Trophoblast cell (in vitro differentiated cells and primary cell): ENCODE measurements around the gene BTG4.

ENCODE experiments used
- DNase-seq, 2 donors: peaks; one replicate each; pipeline ENCODE4 v3.0.0-alpha.2; 2016
- H2AFZ ChIP-seq: 2 replicates; pipeline ENCODE4 v1.6.1; 2013; ENCODE audit warnings: low read length, moderate library complexity, mild to moderate bottlenecking; ENCODE audit not compliant: insufficient read depth, poor library complexity
- H2AK5ac ChIP-seq: 2 replicates; pipeline ENCODE4 v1.6.1; 2013; ENCODE audit warnings: mild to moderate bottlenecking, low read length
- H2BK120ac ChIP-seq: 2 replicates; pipeline ENCODE4 v1.6.1; 2013; ENCODE audit warnings: low read length, mild to moderate bottlenecking, moderate library complexity; ENCODE audit not compliant: insufficient read depth, poor library complexity
- H2BK12ac ChIP-seq: 2 replicates; pipeline ENCODE4 v1.6.1; 2013; ENCODE audit warnings: mild to moderate bottlenecking, low read length, moderate library complexity
- H2BK5ac ChIP-seq: 2 replicates; pipeline ENCODE4 v1.6.1; 2013; ENCODE audit warnings: low read length, low read depth, moderate library complexity, mild to moderate bottlenecking; ENCODE audit not compliant: poor library complexity
- H3K14ac ChIP-seq: 2 replicates; pipeline ENCODE4 v1.6.1; 2013; ENCODE audit warnings: mild to moderate bottlenecking, low read length
- H3K18ac ChIP-seq: 2 replicates; pipeline ENCODE4 v1.6.1; 2013; ENCODE audit warnings: mild to moderate bottlenecking, low read length
- H3K23ac ChIP-seq: 2 replicates; pipeline ENCODE4 v1.6.1; 2013; ENCODE audit warnings: low read length
- H3K27ac ChIP-seq: 2 replicates; pipeline ENCODE4 v1.5.1; 2013; ENCODE audit warnings: low read depth, mild to moderate bottlenecking, inconsistent platforms, low read length, moderate library complexity
- H3K27me3 ChIP-seq: 2 replicates; pipeline ENCODE4 v1.6.1; 2013; ENCODE audit warnings: inconsistent platforms, mild to moderate bottlenecking, low read length, moderate library complexity; ENCODE audit not compliant: insufficient read depth
- H3K36me3 ChIP-seq, 2 experiments: 1 replicate in 1 of 2; 2 replicates in 1 of 2; pipeline ENCODE4 v1.6.1; 2013; ENCODE audit warnings: low read length in 2 of 2, mild to moderate bottlenecking in 2 of 2, moderate library complexity in 1 of 2; ENCODE audit not compliant: insufficient read depth in 2 of 2, control insufficient read depth in 1 of 2
- H3K4ac ChIP-seq: 2 replicates; pipeline ENCODE4 v1.6.1; 2013; ENCODE audit warnings: low read depth, mild to moderate bottlenecking, low read length, moderate library complexity
- H3K4me1 ChIP-seq, 2 experiments: 1 replicate in 1 of 2; 2 replicates in 1 of 2; pipeline ENCODE4 v1.6.1; 2013; ENCODE audit warnings: low read length in 2 of 2, mild to moderate bottlenecking in 2 of 2, moderate library complexity in 1 of 2; ENCODE audit not compliant: insufficient read depth in 2 of 2, control insufficient read depth in 1 of 2
- H3K4me2 ChIP-seq: 2 replicates; pipeline ENCODE4 v1.6.1; 2013; ENCODE audit warnings: inconsistent platforms, mild to moderate bottlenecking, low read length, moderate library complexity
- H3K4me3 ChIP-seq: 2 replicates; pipeline ENCODE4 v1.5.1; 2013; ENCODE audit warnings: mild to moderate bottlenecking, low read depth, low read length, inconsistent platforms
- H3K79me1 ChIP-seq: one replicate; pipeline ENCODE4 v1.6.1; 2013; ENCODE audit warnings: low read length
- H3K79me2 ChIP-seq: 2 replicates; pipeline ENCODE4 v1.6.1; 2013; ENCODE audit warnings: low read length, mild to moderate bottlenecking; ENCODE audit not compliant: control insufficient read depth, insufficient read depth, poor library complexity
- H3K9ac ChIP-seq: 2 replicates; pipeline ENCODE4 v1.6.1; 2013; ENCODE audit warnings: mild to moderate bottlenecking, low read length
- H3K9me3 ChIP-seq: 2 replicates; pipeline ENCODE4 v1.6.1; 2013; ENCODE audit warnings: low read depth, mild to moderate bottlenecking, control low read depth, inconsistent platforms, low read length; ENCODE audit not compliant: insufficient read depth
- H4K12ac ChIP-seq: 2 replicates; pipeline ENCODE4 v1.6.1; 2013; ENCODE audit warnings: low read depth, mild to moderate bottlenecking, low read length, moderate library complexity
- H4K8ac ChIP-seq: 2 replicates; pipeline ENCODE4 v1.6.1; 2013; ENCODE audit warnings: low read depth, mild to moderate bottlenecking, low read length, moderate library complexity
- H4K91ac ChIP-seq: one replicate; pipeline ENCODE4 v1.6.1; 2013; ENCODE audit warnings: low read depth, mild to moderate bottlenecking, low read length, moderate library complexity
- WGBS: extraction: QIAGEN DNeasy Blood & Tissue Kit; methylation state at CpG from one replicate; pipeline ENCODE4 v1.1.7; 2013; ENCODE audit warnings: missing lambda C conversion rate; ENCODE audit not compliant: insufficient read length, insufficient coverage; ENCODE audit errors: extremely low coverage; 5-methylcytosine and 5-hydroxymethylcytosine counted together

The BTG4 gene

GRCh38 chr11:111520560-111520959 lies 8.4 kb upstream of the BTG4 start:
- no CpG with 5 or more reads among the region's 2 CpGs for WGBS
- no peak overlapping the region for H3K4me3 ChIP-seq
- peak in 1 of 2 donors; percentile 50 for DNase-seq
- H3K23ac ChIP-seq = no peak overlapping the region
- no peak overlapping the region for H4K8ac ChIP-seq
- H3K9ac ChIP-seq = no peak overlapping the region
- no peak overlapping the region for H3K4me2 ChIP-seq
- no peak overlapping the region for H2BK5ac ChIP-seq
- no peak overlapping the region for H4K91ac ChIP-seq
- no peaks in the 10 kb centered on the region for H3K4me1 ChIP-seq
- peaks cover 2% of the 10 kb centered on the region for H3K79me1 ChIP-seq
- no peak overlapping the region for H4K12ac ChIP-seq
- H3K27me3 ChIP-seq = no peaks in the 10 kb centered on the region
- H3K36me3 ChIP-seq = no peaks in the 10 kb centered on the region
- no peak overlapping the region for H2BK12ac ChIP-seq
- no peak overlapping the region for H3K18ac ChIP-seq
- no peak overlapping the region for H2AK5ac ChIP-seq
- no peak overlapping the region for H3K14ac ChIP-seq
- H3K27ac ChIP-seq = peak overlapping the region; percentile 51
- H2AFZ ChIP-seq = no peak overlapping the region
- no peaks in the 10 kb centered on the region for H3K79me2 ChIP-seq
- H2BK120ac ChIP-seq = no peak overlapping the region
- no peak overlapping the region for H3K4ac ChIP-seq
- H3K9me3 ChIP-seq = no peaks in the 10 kb centered on the region

GRCh38 chr11:111518668-111519067 lies 6.5 kb upstream of the BTG4 start:
- H4K8ac ChIP-seq = no peak overlapping the region
- H3K4me3 ChIP-seq = no peak overlapping the region
- no peak overlapping the region for H3K23ac ChIP-seq
- H4K91ac ChIP-seq = no peak overlapping the region
- no peaks in the 10 kb centered on the region for H3K79me2 ChIP-seq
- H3K9ac ChIP-seq = no peak overlapping the region
- no peak overlapping the region for H3K14ac ChIP-seq
- H3K27me3 ChIP-seq = no peaks in the 10 kb centered on the region
- no peaks in the 10 kb centered on the region for H3K9me3 ChIP-seq
- H2AFZ ChIP-seq = no peak overlapping the region
- H2BK120ac ChIP-seq = no peak overlapping the region
- H3K79me1 ChIP-seq = peaks cover 5% of the 10 kb centered on the region
- WGBS = no CpG with 5 or more reads among the region's 1 CpG
- no peak overlapping the region for H3K4ac ChIP-seq
- H3K27ac ChIP-seq = no peak overlapping the region
- no peak overlapping the region for H2AK5ac ChIP-seq
- no peak overlapping the region for H3K18ac ChIP-seq
- H4K12ac ChIP-seq = no peak overlapping the region
- peak overlapping the region; percentile 39 for H2BK5ac ChIP-seq
- no peak overlapping the region for H3K4me2 ChIP-seq
- no peak for DNase-seq
- no peaks in the 10 kb centered on the region for H3K36me3 ChIP-seq
- peak overlapping the region; percentile 43 for H2BK12ac ChIP-seq
- H3K4me1 ChIP-seq = peaks cover 8% of the 10 kb centered on the region in 2 experiments

GRCh38 chr11:111515591-111515990 lies 3.4 kb upstream of the BTG4 start:
- Histone ChIP-seq H2BK5ac (no peak overlapping the region), H3K23ac (no peak overlapping the region), H3K18ac (no peak overlapping the region), H3K4ac (no peak overlapping the region), H3K27me3 (peaks cover 4% of the 10 kb centered on the region), H3K4me1 (peaks cover 13 to 18% of the 10 kb centered on the region in 2 experiments), H3K4me3 (no peak overlapping the region), H3K36me3 (no peaks in the 10 kb centered on the region), H4K12ac (no peak overlapping the region), H3K27ac (peak overlapping the region; percentile 54), H3K4me2 (peak overlapping the region; percentile 13), H3K9ac (no peak overlapping the region), H3K79me1 (peaks cover 14% of the 10 kb centered on the region), H2AFZ (no peak overlapping the region), H4K91ac (no peak overlapping the region), H2AK5ac (no peak overlapping the region), H4K8ac (no peak overlapping the region), H2BK12ac (no peak overlapping the region), H3K79me2 (peaks cover 5% of the 10 kb centered on the region), H3K14ac (no peak overlapping the region), H2BK120ac (no peak overlapping the region), H3K9me3 (no peaks in the 10 kb centered on the region)
- no CpG with 5 or more reads among the region's 2 CpGs for WGBS
- peak in 1 of 2 donors; percentile 61 for DNase-seq

- H3K18ac ChIP-seq = no peak within 1 kb of the TSS
- no peak within 1 kb of the TSS for H3K4ac ChIP-seq
- H2BK120ac ChIP-seq = peak within 1 kb of the TSS; percentile 63
- peaks cover 4% of the 10 kb centered on the region for H3K27me3 ChIP-seq
- peaks cover 14% of the 10 kb centered on the region for H3K79me1 ChIP-seq
- peak within 1 kb of the TSS; percentile 79 for H3K4me2 ChIP-seq
- H3K79me2 ChIP-seq = peaks cover 5% of the 10 kb centered on the region
- WGBS = no CpG with 5 or more reads among the region's 39 CpGs
- no peak within 1 kb of the TSS for H3K9ac ChIP-seq
- peak within 1 kb of the TSS; percentile 17 for H2AFZ ChIP-seq
- peak within 1 kb of the TSS; percentile 30 for H2AK5ac ChIP-seq
- peak within 1 kb of the TSS; percentile 28 for H4K12ac ChIP-seq
- peaks cover 13 to 18% of the 10 kb centered on the region in 2 experiments for H3K4me1 ChIP-seq
- H4K8ac ChIP-seq = peak within 1 kb of the TSS; percentile 58
- H3K23ac ChIP-seq = no peak within 1 kb of the TSS
- H4K91ac ChIP-seq = peak within 1 kb of the TSS; percentile 59
- no peaks in the 10 kb centered on the region for H3K36me3 ChIP-seq
- H3K4me3 ChIP-seq = peak within 1 kb of the TSS; percentile 33
- peak; percentile 7 to 35 for DNase-seq
- peak within 1 kb of the TSS; percentile 54 for H3K27ac ChIP-seq
- no peak within 1 kb of the TSS for H2BK5ac ChIP-seq
- H3K9me3 ChIP-seq = no peaks in the 10 kb centered on the region
- no peak within 1 kb of the TSS for H3K14ac ChIP-seq
- peak within 1 kb of the TSS; percentile 77 for H2BK12ac ChIP-seq
Measured at GRCh38 chr11:111514216-111515031, 2.2 kb upstream of the BTG4 start, which contains the start of gene HOATZ. HOATZ (plus strand) TSS chr11:111514778; CDS start chr11:111514785, 7 bp downstream.
